Fibroblast of lung (primary cell): ENCODE results near the gene EGLN1.

ENCODE experiments used
- EZH2 ChIP-seq: IDR thresholded peaks from 2 replicates; pipeline ENCODE4 v1.5.1; 2012; ENCODE audit warnings: low read length, control low read depth, mild to moderate bottlenecking; ENCODE audit errors: missing control alignments
- TF ChIP-seq, protein P1 (sequence below), 2 donors: IDR thresholded peaks in 1 of 2; conservative IDR thresholded peaks in 1 of 2; 1 replicate in 1 of 2; 2 replicates in 1 of 2; pipeline ENCODE4 v1.5.1; 2011 to 2012; ENCODE audit warnings: low read length in 2 of 2, control low read depth in 1 of 2, inconsistent platforms in 1 of 2, low read depth in 1 of 2, mild to moderate bottlenecking in 1 of 2

GRCh38 chr1:231354330-231355020, 67.6 kb downstream of the EGLN1 start:
- no peak for TF ChIP-seq EZH2
- TF ChIP-seq, protein P1, sequence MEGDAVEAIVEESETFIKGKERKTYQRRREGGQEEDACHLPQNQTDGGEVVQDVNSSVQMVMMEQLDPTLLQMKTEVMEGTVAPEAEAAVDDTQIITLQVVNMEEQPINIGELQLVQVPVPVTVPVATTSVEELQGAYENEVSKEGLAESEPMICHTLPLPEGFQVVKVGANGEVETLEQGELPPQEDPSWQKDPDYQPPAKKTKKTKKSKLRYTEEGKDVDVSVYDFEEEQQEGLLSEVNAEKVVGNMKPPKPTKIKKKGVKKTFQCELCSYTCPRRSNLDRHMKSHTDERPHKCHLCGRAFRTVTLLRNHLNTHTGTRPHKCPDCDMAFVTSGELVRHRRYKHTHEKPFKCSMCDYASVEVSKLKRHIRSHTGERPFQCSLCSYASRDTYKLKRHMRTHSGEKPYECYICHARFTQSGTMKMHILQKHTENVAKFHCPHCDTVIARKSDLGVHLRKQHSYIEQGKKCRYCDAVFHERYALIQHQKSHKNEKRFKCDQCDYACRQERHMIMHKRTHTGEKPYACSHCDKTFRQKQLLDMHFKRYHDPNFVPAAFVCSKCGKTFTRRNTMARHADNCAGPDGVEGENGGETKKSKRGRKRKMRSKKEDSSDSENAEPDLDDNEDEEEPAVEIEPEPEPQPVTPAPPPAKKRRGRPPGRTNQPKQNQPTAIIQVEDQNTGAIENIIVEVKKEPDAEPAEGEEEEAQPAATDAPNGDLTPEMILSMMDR (conservative IDR thresholded peaks at IDR 0.05 in 1 of 2, IDR thresholded peaks at IDR 0.05 in 1 of 2; ENCODE audit: low read depth in 1 of 2, low read length in 2 of 2), result no peak
